Activated T-helper 1 cell treated with Interleukin-2 at 50 U/mL for 16 hours (primary cell): ENCODE data around the gene UQCR11.
A peak's percentile ranks its signal among the peaks of the same experiment; 100 is the strongest.

ENCODE experiments used
- DNase-seq: peaks from one replicate; pipeline ENCODE4 v3.0.0-alpha.2; 2020; ENCODE audit warnings: low read depth

The UQCR11 gene

GRCh38 chr19:1590641-1591397 is 14.4 kb downstream of the UQCR11 start:
- DNase-seq, result no peak

- no peak for DNase-seq
These were observed 17.4 kb downstream of the UQCR11 start for GRCh38 chr19:1587872-1588271.

- DNase-seq, result no peak
These were observed 20.1 kb downstream of the UQCR11 start for GRCh38 chr19:1585243-1585580.

- no peak for DNase-seq
These were observed 20.6 kb downstream of the UQCR11 start for GRCh38 chr19:1584500-1585242.

- no peak for DNase-seq
These were observed 23.1 kb downstream of the UQCR11 start for GRCh38 chr19:1582201-1582600.

- no peak for DNase-seq
These were observed 24.3 kb downstream of the UQCR11 start for GRCh38 chr19:1580957-1581356.

- no peak for DNase-seq
These were observed 24.9 kb downstream of the UQCR11 start for GRCh38 chr19:1580382-1580781.

- DNase-seq, result no peak
These were observed 26.0 kb downstream of the UQCR11 start for GRCh38 chr19:1579222-1579621.

- no peak for DNase-seq
These were observed 27.2 kb downstream of the UQCR11 start for GRCh38 chr19:1577929-1578618.

- no peak for DNase-seq
These were observed 28.0 kb downstream of the UQCR11 start for GRCh38 chr19:1577090-1577928.

GRCh38 chr19:1576242-1577089 is 28.8 kb downstream of the UQCR11 start:
- no peak for DNase-seq

- DNase-seq, result no peak
These were observed 29.7 kb downstream of the UQCR11 start for GRCh38 chr19:1575323-1576241.

GRCh38 chr19:1574354-1575136 is 30.7 kb downstream of the UQCR11 start:
- DNase-seq, result no peak

- no peak for DNase-seq
These were observed 32.5 kb downstream of the UQCR11 start for GRCh38 chr19:1572795-1573194.

- DNase-seq, result no peak
These were observed 33.9 kb downstream of the UQCR11 start for GRCh38 chr19:1571358-1571757.

GRCh38 chr19:1570836-1571235 is 34.4 kb downstream of the UQCR11 start:
- DNase-seq, result no peak

GRCh38 chr19:1569997-1570396 is 35.3 kb downstream of the UQCR11 start:
- DNase-seq, result no peak

- peak; percentile 78 for DNase-seq
These were observed 36.8 kb downstream of the UQCR11 start, which contains the start of gene MEX3D for GRCh38 chr19:1568320-1569019. TSS of gene MEX3D (minus strand) at chr19:1568325. CDS start at chr19:1568058, 267 bp downstream.

- DNase-seq, result no peak
These were observed 37.4 kb downstream of the UQCR11 start for GRCh38 chr19:1567848-1568227.
